Activated T-cell treated with anti-CD3 and anti-CD28 coated beads for 24 hours (primary cell): ENCODE results near the gene COL5A1.
"Not testable (repeated sequence)": the region's sequence is repeated elsewhere in the genome, so short reads cannot be mapped to it uniquely, and the experiment has no call there.

Source experiments
- DNase-seq: peaks from one replicate; pipeline ENCODE4 v3.0.0-alpha.2; 2020; ENCODE audit warnings: low read depth

Gene COL5A1

DNA sequence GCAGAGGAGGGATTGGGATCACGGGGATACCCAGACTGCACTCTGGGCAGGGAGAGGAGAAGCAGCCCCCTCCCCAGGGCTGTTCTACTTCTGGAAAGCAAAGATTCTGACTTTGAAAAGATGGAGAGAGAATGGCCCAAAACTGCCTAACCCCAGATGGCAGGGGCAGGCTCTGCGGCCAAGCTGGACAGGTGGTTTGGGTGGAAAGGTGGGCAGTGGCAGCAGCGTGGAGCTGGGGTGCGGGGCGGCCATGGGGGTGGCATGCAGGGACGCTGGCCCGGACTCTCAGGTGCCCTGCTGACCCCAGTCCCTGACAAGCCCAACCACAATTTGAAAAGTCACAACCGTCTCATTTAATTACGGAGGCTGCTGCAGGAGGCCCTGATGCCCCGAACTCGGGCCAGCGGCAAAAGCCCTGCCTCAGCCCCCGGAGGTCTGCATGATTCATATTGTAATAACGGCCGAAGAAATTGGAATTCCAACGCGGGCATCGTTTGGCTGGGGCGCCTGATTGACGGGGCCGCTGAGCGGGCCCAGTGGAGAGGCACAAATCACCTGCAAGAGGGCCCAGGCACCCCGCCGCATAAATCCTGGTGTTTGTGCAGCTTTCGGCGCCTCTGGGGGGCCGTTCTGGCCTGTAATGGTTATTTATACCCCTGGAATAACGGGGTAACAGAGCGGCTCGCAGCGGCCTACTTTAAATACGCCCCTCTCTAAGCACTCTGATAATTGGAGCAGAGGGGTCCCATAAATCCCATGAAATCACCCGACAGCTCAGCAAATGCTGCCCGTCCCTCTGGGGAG lies 197.2 kb downstream of the COL5A1 start:
- DNase-seq: no peak

DNA sequence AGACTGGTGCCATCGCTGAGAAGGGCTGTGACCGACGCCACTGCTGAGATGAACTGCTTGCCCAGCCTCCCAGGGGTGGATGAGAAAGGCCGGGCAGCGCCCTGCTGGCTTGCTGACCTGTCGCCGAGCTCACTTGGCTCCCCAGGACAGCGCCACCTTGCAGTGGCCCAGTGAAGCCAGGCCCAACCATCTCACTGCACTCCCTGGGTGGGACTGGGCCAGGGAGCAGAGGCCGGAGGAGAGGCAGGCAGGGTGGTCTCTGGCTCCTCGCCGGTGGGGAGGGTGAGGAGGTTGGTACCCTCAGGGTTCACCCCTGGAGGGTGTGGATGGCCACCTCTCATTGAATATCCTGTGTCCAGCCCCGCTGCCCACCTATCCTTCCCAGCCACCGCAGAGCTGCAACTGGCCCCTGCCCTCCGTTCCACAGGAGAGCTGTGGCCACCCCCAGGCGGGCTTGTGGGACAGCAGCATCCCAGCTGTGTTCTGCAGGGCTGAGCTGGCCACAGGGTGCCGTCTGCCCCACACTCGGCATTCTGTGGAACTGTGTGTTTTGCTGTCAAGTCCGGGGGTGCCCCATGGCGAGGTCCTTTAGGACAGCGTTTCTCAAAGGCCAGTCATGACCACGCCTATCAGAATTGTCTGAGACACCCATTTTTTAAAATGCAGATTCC lies 198.0 kb downstream of the COL5A1 start:
- DNase-seq: no peak

DNA sequence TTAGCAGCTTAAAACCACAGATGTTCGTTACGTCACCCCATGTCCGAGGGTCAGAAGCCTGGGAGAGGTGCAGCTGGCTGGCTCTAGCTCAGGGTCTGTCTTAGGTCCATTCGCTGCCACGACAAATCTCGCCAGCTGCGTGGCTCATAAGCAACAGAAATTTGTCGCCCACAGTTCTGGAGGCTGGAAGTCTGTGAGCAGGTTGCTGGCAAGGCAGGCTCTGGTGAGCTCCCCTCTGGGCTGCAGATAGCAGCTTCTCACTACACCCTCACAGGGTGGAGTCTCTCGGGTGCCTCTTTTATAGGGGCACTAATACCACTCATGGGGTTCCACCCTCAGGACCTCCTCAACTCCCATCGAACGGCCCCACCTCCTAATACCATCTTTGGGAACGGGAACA lies 198.9 kb downstream of the COL5A1 start:
- DNase-seq: no peak

DNA sequence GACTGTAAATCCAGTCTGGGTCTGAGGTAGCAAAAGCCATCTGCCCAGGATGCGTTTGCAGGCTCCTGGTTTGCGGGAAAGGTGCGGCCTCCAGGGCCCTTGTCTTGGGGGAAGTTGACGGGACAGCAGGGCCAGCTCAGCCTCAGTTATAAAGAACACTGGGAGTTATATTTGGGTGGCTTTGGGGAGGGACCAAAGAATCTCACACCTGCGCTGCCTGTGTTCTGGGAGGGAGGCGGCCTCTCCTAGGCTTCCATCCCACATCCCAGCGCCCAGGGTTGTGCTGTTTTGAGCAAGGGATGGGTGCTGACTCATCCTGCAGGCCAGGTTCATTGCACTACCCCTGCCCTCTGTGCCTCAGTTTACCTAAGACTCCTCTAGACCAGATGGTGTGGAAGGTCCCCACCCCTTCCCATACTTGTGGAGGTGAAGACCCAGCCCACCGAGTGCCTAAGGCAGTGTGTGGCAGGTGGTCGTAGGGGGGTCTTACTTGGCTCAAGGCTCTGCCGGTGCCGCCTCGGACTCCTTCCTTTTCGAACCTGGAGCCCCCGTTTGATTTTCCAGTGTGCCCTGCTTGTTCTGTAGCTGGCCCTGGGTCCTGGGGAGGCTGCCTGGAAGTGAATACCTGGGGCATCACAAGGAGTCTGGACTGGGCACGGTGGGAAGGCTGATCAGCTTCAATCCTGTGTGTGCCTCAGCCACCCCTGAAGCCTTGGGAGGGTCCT lies 199.7 kb downstream of the COL5A1 start:
- DNase-seq: no peak

DNA sequence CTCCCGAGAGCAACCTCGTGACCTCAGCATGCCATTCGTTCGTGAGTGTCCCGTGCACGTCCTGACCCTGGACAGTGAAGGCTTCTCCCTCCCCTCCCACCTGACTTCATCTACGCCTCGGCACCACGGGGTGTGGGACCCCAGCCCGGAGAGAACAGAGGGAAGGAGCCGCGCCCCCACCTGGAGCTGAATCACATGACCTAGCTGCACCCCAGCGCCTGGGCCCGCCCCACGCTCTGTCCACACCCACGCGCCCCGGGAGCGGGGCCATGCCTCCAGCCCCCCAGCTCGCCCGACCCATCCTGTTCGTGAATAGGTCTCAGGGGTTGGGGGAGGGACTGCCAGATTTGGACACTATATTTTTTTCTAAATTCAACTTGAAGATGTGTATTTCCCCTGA lies 200.7 kb downstream of the COL5A1 start:
- no peak for DNase-seq

DNA sequence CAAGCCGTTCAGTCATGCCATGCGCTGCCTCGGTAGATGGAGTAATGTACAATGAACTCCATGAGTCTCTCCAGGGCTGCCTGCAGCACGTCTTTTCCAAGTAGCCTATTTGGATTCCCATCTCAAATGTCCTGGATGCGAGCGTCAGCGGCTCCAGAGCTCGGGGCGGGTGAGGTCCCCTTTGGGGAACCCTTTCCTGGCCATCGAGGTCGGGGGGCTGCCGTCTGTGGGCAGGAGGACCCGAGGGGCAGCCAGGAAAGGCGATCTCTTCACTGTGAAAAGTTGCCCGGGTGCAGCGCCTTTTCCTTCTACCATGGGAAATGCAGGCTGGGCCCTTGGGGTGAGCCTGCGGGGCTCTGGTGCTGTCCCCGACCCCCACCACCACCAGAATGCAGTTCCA lies 202.1 kb downstream of the COL5A1 start:
- no peak for DNase-seq

DNA sequence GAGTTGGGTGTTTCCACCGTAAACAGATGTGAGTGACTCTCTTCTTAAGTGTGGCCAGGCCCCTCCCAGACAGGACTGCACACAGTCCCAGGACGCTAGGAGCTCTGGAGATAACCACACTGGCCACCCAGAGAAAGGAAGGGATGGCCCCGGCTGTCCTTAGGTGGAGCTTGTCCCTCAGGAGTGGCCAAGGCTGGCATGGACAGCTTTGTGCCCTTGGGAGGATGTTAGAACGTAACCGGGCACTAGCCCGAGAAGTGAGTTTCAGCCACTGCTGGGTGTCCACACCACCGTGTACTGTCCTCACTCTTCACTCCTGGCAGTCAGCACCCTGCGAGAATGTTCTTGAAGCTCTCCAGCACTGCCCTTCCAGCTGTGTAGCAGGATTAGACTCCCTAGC lies 203.2 kb downstream of the COL5A1 start:
- no peak for DNase-seq

DNA sequence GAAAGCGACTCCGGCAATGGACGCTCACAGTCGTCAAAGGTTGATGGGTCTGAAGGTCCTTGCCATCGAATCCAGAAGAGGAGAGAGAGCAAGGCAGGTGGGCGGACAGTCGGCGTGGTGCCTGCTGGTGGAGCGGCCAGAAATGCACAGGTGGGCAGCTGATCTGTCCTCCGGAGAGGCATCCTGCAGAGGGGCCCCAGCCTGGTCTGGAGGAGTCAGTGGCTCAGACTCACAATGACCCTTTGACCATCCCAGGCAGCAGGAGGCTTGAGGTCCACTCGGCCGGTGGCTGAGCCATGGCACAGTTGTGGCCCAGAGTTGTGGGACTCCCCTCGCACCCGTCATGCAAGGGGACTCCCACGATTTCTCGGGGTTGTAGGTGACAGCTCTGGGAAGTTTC lies 204.6 kb downstream of the COL5A1 start:
- DNase-seq: no peak

DNA sequence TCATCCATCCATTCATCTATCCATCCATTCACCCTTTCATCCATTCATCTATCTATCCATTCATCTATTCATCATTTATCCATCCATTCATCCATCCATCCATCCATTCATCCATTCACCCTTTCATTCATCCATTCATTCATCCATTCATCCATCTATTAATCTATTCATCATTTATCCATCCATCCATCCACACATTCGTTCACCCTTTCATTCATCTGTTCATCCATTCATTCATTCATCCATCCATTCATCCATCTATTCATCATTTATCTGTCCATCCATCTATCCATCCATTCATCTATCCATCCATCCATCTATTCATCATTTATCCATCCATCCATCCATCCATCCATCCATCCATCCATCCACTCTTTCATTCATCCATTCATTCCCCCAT lies 205.1 kb downstream of the COL5A1 start:
- DNase-seq: no peak

DNA sequence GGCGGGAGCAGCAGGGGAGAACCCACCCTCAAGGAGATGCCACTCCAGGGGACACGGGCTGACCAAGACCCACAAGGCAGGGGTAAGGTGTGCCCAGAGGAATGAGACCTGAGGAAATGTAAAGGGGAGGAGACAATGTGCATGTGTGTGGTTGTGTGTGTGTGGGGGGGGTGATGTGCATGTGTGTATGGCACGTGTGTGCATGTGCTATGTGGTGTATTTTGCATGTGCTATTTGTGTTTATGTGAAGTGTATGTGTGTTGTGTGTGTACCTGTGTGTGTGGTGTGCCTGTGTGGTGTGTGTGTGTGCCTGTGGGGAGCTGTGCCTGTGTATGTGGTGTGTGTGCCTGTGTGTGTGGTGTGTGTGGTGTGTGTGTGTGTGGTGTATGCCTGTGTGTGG lies 205.5 kb downstream of the COL5A1 start:
- DNase-seq: no peak

DNA sequence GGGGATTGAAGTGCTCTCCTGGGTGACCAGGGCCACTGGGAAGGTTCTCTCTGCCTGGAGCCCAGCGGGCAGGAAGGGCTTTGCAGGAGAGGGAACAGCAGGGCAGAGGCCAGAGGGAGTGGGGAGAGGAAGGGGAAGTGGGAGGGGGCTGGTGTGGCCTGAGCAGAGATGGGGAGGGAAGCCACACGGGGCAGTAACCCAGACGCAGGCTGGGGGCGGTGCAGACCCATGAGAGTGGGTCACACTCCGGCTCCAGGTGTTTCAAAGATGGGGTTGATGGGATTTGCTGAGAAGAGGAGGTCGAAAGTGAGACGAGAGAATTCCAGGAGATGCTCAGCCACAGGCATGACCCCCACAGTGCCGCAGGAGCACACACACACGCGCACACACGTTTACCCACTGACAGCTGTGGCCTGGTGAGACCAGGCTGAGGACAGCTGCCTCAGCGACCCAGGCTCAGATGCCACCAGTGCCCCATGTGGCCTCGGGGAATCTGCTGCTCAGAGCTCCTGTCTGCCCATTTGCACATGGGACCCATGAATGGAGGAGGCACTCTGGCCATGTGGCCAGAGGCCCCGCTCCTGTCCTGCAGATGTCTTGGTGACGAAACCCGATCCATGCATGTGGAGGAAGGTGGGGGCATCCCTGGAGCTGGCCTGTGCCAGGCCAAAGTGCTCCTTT lies 206.3 kb downstream of the COL5A1 start:
- DNase-seq: no peak

DNA sequence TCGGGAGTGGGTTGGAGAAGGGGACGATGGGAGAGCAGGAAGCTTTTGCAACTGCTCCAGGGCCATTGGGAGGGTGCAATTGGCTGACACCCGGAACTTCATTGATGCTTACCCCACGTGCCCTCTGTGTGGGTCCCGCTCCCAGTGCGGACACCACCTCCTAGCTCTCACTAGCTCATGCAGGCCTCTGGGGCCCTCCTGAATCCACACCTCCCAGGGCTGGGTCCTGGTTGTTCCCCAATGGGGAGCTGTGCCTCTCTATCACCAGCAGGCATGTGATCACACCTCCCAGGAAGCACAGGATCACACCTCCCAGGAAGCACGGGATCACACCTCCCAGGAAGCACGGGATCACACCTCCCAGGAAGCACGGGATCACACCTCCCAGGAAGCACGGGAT lies 206.9 kb downstream of the COL5A1 start:
- no peak for DNase-seq

DNA sequence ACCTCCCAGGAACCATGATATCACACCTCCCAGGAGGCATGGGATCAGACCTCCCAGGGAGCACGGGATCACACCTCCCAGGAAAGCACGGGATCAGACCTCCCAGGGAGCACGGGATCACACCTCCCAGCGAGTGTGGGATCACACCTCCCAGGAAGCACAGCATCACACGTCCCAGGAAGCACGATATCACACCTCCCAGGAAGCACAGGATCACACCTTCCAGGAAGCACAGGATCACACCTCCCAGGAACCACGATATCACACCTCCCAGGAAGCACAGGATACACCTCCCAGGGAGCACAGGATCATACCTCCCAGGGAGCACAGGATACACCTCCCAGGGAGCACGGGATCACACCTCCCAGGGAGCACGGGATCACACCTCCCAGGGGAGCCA lies 209.0 kb downstream of the COL5A1 start:
- no peak for DNase-seq

DNA sequence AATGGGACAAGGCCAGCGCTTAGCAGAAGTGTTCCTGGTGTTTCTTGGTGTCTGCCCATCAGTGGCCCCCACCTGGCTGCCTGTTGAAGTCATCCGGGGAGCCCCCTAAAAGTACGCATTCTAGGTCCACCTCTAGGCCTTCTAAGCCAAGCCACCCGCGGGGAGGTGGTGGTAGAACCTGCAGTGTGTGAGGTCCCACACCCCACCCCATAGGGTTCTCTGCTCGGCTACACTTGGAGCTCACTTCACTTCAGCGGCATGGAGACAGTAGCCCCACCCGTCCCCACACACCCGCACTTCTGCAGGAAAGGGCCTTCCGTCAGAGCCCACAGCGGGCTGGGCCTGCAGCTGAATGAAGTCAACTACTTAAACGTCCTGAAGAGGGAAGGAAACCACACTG lies 209.4 kb downstream of the COL5A1 start:
- no peak for DNase-seq

DNA sequence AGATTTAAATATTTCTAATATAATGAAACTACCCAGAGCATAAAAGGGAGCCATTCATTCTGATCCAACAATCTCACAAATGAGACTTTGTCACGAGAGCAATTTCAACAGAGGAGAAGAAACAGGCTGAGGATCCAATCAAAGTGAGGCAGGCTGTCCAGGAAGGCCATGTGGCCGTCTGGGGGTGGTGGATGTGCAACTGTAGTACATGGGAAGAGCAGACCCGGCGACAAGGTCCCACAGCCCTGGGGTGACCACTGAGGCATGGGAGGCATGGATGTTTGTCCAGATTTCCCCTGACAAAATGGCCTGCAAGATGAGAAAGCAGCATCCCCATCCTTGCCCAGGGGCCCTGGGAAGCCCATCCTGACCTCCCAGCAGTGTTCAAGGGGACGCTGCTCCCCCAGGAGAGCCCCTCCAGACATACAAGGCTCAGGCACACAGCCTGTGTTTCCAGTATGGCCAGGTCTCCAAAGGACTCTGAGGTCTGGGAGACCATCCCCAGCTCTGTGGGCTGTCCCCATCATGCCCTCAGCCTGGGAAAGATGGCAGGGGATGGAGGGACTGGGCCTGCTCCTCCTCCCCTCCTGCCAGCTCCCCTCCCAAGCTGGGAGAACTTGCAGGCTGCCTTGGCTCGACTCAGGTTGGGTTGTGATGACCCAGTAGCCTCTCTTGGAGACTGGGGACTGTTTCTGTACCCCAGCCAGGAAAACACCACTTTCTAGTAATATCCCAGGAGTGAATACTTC lies 211.5 kb downstream of the COL5A1 start:
- no peak for DNase-seq

DNA sequence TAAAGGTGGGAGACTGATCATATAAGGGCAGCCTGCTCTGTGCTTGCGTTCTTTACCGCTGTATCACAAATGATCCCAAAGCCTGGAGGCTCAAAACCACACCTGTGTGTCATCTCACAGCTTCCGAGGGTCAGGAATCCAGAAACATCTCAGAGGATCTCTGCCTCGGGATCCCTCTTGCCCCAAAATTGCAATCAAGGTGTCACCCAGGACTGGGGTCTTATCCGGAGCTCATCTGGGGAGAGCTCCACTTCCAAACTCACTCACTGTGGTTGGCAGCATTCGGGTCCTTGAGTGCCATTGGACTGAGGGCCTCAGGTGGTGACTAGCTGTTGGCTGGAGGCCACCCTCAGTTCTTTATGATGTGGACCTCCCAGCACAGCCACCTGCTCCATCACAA lies 212.3 kb downstream of the COL5A1 start:
- no peak for DNase-seq

DNA sequence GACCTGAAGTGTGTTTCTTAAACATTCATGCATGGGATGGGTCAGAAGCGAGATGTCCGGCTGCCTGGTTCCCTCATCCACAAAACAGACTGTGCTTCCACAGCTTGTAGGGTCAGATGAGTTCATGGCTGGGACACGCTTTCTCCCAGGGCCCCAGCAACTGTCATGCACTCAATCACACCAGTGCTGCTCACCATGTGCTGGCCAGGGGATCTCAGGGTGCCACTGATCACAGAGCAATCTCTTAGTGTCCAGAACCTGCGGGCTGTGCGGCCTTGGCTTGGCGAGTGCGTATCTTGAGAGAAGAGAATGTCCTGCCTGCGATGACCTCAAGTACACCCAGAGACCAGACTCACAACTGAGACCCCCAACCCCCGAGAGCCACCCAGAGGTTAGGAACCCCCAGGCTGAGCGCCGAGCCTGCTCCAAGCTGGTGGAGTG lies 213.0 kb downstream of the COL5A1 start:
- no peak for DNase-seq

DNA sequence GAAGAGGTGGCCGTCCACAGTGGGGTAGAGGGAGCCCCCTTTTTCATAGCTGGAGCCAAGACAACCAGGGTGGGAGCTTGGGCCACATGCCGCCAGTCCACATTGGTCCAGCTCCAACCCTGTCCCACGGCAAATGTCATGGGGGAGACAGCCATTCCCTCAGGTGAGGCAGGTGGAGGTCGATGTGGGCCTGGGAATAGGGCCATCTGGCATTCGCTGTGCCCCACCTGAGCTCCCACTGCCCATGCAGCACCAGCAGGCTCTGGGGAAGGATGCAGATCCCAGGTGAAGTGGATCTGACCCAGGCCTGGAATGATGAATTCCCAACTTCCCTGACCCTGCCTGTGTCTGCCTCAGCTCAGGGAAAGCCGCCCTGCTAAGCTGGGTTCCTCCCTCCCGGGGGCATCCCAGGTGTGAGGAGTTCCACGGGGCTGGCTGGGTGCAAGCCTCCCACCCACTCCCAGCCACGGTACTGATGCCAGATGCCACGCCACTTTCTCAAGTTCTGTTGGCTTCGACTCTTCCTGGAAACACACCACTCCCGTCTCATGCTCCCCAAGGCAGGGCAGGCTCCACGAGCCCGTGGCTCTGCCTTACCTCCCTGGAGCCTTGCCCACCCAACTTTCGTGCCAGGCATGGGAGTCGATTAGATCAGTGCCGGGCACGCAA lies 213.8 kb downstream of the COL5A1 start:
- DNase-seq: no peak

DNA sequence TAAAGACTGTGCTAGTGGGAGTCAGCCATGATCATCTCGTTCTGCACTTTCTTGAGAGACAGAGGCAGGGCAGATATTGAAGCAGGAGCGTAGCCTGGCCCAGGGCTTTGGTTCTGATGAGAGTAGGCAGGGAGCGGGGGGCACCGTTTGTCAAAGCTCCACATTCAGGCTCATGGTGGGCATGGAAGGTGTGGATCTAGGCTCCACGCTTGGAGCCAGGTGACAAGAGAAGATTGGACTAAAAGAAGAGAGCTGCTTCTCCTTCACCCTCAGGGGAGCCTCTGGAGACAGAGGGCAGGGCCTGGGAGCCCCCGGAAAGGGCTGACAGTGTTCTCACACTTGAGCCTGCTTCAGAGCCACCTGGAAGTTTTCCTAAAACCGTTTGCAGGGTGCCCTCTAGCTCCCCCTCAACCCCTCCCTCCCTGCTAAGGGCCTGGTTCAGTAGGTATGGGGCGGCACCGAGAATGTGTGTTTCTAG lies 214.3 kb downstream of the COL5A1 start:
- no peak for DNase-seq

DNA sequence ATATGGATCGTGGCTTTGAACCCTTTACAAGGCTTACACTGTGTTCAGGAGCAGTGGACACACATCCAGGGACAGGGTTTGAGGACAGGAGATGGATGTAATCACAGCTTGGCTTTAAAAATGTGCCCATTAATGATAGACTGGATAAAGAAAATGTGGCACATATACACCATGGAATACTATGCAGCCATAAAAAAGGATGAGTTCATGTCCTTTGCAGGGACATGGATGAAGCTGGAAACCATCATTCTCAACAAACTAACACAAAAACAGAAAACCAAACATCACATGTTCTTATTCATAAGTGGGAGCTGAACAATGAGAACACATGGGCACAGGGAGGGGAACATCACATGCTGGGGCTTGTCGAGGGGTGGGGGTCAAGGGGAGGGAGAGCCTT lies 215.8 kb downstream of the COL5A1 start:
- not testable (repeated sequence) for DNase-seq
